Liver (tissue), 9 donors: ENCODE measurements around the gene ZNF780B. TPM values are rescaled to one million over a fixed set of nuclear protein-coding genes. Genes with fewer than 3 reads are reported as not detected.

Experiments used
- DNase-seq: peaks from one replicate; pipeline ENCODE4 v3.0.0-alpha.2; 2017; ENCODE audit warnings: low spot score
- H3K27ac ChIP-seq, 2 donors: one replicate each; pipeline ENCODE4 v1.7.0; 2013; ENCODE audit warnings: inconsistent platforms in 2 of 2, low read length in 2 of 2, control low read depth in 1 of 2, low read depth in 1 of 2, mild to moderate bottlenecking in 1 of 2
- H3K27me3 ChIP-seq, 4 donors: one replicate each; pipeline versions ENCODE4 v1.6.1 to v1.7.0; 2013; ENCODE audit warnings: low read length in 3 of 4, inconsistent platforms in 1 of 4, mild to moderate bottlenecking in 1 of 4, moderate library complexity in 1 of 4; ENCODE audit not compliant: control insufficient read depth in 4 of 4, insufficient read depth in 4 of 4
- H3K36me3 ChIP-seq, 4 donors: one replicate each; pipeline versions ENCODE4 v1.6.1 to v1.7.0; 2013; ENCODE audit warnings: low read length in 3 of 4, mild to moderate bottlenecking in 3 of 4, low read depth in 1 of 4, moderate library complexity in 1 of 4; ENCODE audit not compliant: control insufficient read depth in 4 of 4, insufficient read depth in 3 of 4
- H3K4me1 ChIP-seq, 4 donors: one replicate each; pipeline versions ENCODE4 v1.6.1 to v1.7.0; 2013; ENCODE audit warnings: low read length in 3 of 4, mild to moderate bottlenecking in 3 of 4, moderate library complexity in 1 of 4; ENCODE audit not compliant: control insufficient read depth in 4 of 4, insufficient read depth in 4 of 4
- H3K4me3 ChIP-seq, 3 donors: one replicate each; pipeline versions ENCODE4 v1.6.1 to v1.7.0; 2013; ENCODE audit warnings: low read length in 3 of 3, control low read depth in 1 of 3, low read depth in 1 of 3, mild to moderate bottlenecking in 1 of 3
- H3K9ac ChIP-seq, 2 donors: one replicate each; pipeline ENCODE4 v1.7.0; 2013; ENCODE audit warnings: low read length in 2 of 2, mild to moderate bottlenecking in 2 of 2, moderate library complexity in 2 of 2, control low read depth in 1 of 2, low read depth in 1 of 2
- H3K9me3 ChIP-seq, 4 donors: one replicate each; pipeline versions ENCODE4 v1.6.1 to v1.7.0; 2013; ENCODE audit warnings: low read length in 3 of 4; ENCODE audit not compliant: control insufficient read depth in 4 of 4
- ATF3 ChIP-seq: IDR thresholded peaks from 2 replicates; pipeline ENCODE4 v1.6.1; 2016; ENCODE audit warnings: antibody characterized with exemption
- CTCF ChIP-seq: fragments of 150-350 bp; IDR thresholded peaks from 2 replicates; pipeline ENCODE4 v1.5.1; 2017; ENCODE audit warnings: improper control_type of control experiment, low read depth, low read length; ENCODE audit not compliant: missing input control
- EGR1 ChIP-seq, 2 donors: IDR thresholded peaks; 2 replicates each; pipeline ENCODE4 v1.6.1; 2016 to 2018; ENCODE audit warnings: antibody characterized with exemption in 2 of 2, low read depth in 2 of 2
- FOXA1 ChIP-seq: IDR thresholded peaks from 2 replicates; pipeline ENCODE4 v1.6.1; 2016; ENCODE audit warnings: antibody characterized with exemption
- FOXA2 ChIP-seq: IDR thresholded peaks from 2 replicates; pipeline ENCODE4 v1.6.1; 2016; ENCODE audit warnings: antibody characterized with exemption
- GABPA ChIP-seq, 2 donors: IDR thresholded peaks in 1 of 2; conservative IDR thresholded peaks in 1 of 2; 2 replicates each; pipeline ENCODE4 v1.6.1; 2016; ENCODE audit warnings: antibody characterized with exemption in 2 of 2, mild to moderate bottlenecking in 1 of 2, moderate library complexity in 1 of 2
- HNF4A ChIP-seq, 2 donors: conservative IDR thresholded peaks; 2 replicates each; pipeline ENCODE4 v1.6.1; 2016; ENCODE audit warnings: antibody characterized with exemption in 2 of 2, mild to moderate bottlenecking in 2 of 2
- HNF4G ChIP-seq: IDR thresholded peaks from 2 replicates; pipeline ENCODE4 v1.6.1; 2016; ENCODE audit warnings: antibody characterized with exemption
- JUND ChIP-seq, 2 donors: IDR thresholded peaks; 2 replicates each; pipeline ENCODE4 v1.6.1; 2016; ENCODE audit warnings: antibody characterized with exemption in 2 of 2
- NR2F2 ChIP-seq: IDR thresholded peaks from 2 replicates; pipeline ENCODE4 v1.6.1; 2016; ENCODE audit warnings: antibody characterized with exemption
- RAD21 ChIP-seq, 2 donors: IDR thresholded peaks; 2 replicates each; pipeline ENCODE4 v1.6.1; 2016; ENCODE audit warnings: antibody characterized with exemption in 2 of 2, mild to moderate bottlenecking in 2 of 2
- REST ChIP-seq: IDR thresholded peaks from 2 replicates; pipeline ENCODE4 v1.6.1; 2016; ENCODE audit warnings: antibody characterized with exemption, mild to moderate bottlenecking
- RXRA ChIP-seq, 2 donors: IDR thresholded peaks; 2 replicates each; pipeline ENCODE4 v1.6.1; 2017 to 2018; ENCODE audit warnings: antibody characterized with exemption in 2 of 2, mild to moderate bottlenecking in 1 of 2
- SP1 ChIP-seq: IDR thresholded peaks from 2 replicates; pipeline ENCODE4 v1.6.1; 2018; ENCODE audit warnings: antibody characterized with exemption, mild to moderate bottlenecking
- TAF1 ChIP-seq: conservative IDR thresholded peaks from 2 replicates; pipeline ENCODE4 v1.6.1; 2016; ENCODE audit warnings: antibody characterized with exemption, mild to moderate bottlenecking
- YY1 ChIP-seq: IDR thresholded peaks from 2 replicates; pipeline ENCODE4 v1.6.1; 2016; ENCODE audit warnings: antibody characterized with exemption, mild to moderate bottlenecking
- ZBTB33 ChIP-seq: IDR thresholded peaks from 2 replicates; pipeline ENCODE4 v1.6.1; 2016; ENCODE audit warnings: antibody characterized with exemption
- WGBS: extraction: QIAGEN DNeasy Blood & Tissue Kit; methylation state at CpG from one replicate; pipeline ENCODE4 v1.1.7; 2013; 5-methylcytosine and 5-hydroxymethylcytosine counted together
- polyA plus RNA-seq, 2 donors: library from polyadenylated mRNA; stranded (reverse) in 1 of 2; unstranded in 1 of 2; fragments of 200-250 nt in 1 of 2; fragments of >200 nt in 1 of 2; fragmentation: Nextera tagmentation in 1 of 2; extraction: Ambion mirVana in 1 of 2; gene quantifications; one replicate each; pipeline versions ENCODE4 v1.2.1 to v1.2.3, GENCODE V29; 2013 to 2015
- total RNA-seq, 2 donors: library from RNA; depleted of rRNA; stranded (reverse); fragments of >200 nt; gene quantifications; one replicate each; pipeline ENCODE4 v1.2.3, GENCODE V29; 2014
- donor health status: healthy.
- donor health status: healthy.
- donor health status: healthy.
- donor health status: healthy.
- donor health status: healthy.

ZNF780B gene
- total and polyA plus RNA-seq, 4 donors, result 1.4 to 18.0 (median 5.8) TPM

- 98% methylated on average over 5 of the region's 5 CpGs for WGBS
- no peak overlapping the region for H3K27ac ChIP-seq
- H3K9ac ChIP-seq, result no peak overlapping the region
- no peaks in the 10 kb centered on the region for H3K27me3 ChIP-seq
- no peak for DNase-seq
- H3K4me3 ChIP-seq, result no peak overlapping the region
- peaks cover 0 to 8% (median 3%) of the 10 kb centered on the region in 4 donors for H3K36me3 ChIP-seq
- peaks cover 2 to 12% (median 10%) of the 10 kb centered on the region in 4 donors for H3K4me1 ChIP-seq
- TF ChIP-seq CTCF, result no peak
- no peak for TF ChIP-seq TAF1
- no peak for TF ChIP-seq REST
- TF ChIP-seq SP1, result no peak
- no peaks in the 10 kb centered on the region for H3K9me3 ChIP-seq
These were observed 32.4 kb upstream of the ZNF780B start for GRCh38 chr19:40088299-40089047.

- no peak for DNase-seq
- WGBS, result 84% methylated on average over 4 of the region's 4 CpGs
- Histone ChIP-seq H3K9me3 (peaks cover 0 to 7% (median 2%) of the 10 kb centered on the region in 4 donors), H3K36me3 (peaks cover 4 to 42% (median 31%) of the 10 kb centered on the region in 4 donors), H3K4me1 (peaks cover 2 to 9% (median 7%) of the 10 kb centered on the region in 4 donors), H3K27me3 (no peaks in the 10 kb centered on the region), H3K4me3 (no peak overlapping the region), H3K27ac (no peak overlapping the region), H3K9ac (no peak overlapping the region)
- TF ChIP-seq YY1, result peak; percentile 37
- no peak for TF ChIP-seq FOXA1
- peak in 1 of 2 donors; percentile 55 for TF ChIP-seq GABPA (IDR thresholded peaks at IDR 0.05 in 1 of 2, conservative IDR thresholded peaks at IDR 0.05 in 1 of 2)
- no peak for TF ChIP-seq ATF3
- peak; percentile 25 for TF ChIP-seq REST
- no peak for TF ChIP-seq HNF4G
- no peak for TF ChIP-seq RAD21 (IDR thresholded peaks at IDR 0.05)
- no peak for TF ChIP-seq CTCF
- TF ChIP-seq NR2F2, result no peak
- TF ChIP-seq EGR1 (IDR thresholded peaks at IDR 0.05; ENCODE audit: low read depth in 2 of 2), result peak in 1 of 2 donors; percentile 11
- TF ChIP-seq ZBTB33, result no peak
- TF ChIP-seq RXRA (IDR thresholded peaks at IDR 0.05), result peak in 1 of 2 donors; percentile 59
- no peak for TF ChIP-seq JUND (IDR thresholded peaks at IDR 0.05)
- no peak for TF ChIP-seq SP1
- TF ChIP-seq HNF4A (conservative IDR thresholded peaks at IDR 0.05), result peak in 1 of 2 donors; percentile 43
- peak; percentile 21 for TF ChIP-seq FOXA2
These were observed 28.9 kb upstream of the ZNF780B start for GRCh38 chr19:40084948-40085347.
